ENCODE data around the gene WNT6. TPM values are rescaled to one million over a fixed set of nuclear protein-coding genes. Genes with fewer than 3 reads are reported as not detected.

The WNT6 gene
- total and polyA plus RNA-seq, 10 of the 15 experiments (the other 5 are each of a cell fraction or from before 2014, with no cell fraction given): 0.11 to 0.44 (median 0.22) TPM; not detected in 5

DNA sequence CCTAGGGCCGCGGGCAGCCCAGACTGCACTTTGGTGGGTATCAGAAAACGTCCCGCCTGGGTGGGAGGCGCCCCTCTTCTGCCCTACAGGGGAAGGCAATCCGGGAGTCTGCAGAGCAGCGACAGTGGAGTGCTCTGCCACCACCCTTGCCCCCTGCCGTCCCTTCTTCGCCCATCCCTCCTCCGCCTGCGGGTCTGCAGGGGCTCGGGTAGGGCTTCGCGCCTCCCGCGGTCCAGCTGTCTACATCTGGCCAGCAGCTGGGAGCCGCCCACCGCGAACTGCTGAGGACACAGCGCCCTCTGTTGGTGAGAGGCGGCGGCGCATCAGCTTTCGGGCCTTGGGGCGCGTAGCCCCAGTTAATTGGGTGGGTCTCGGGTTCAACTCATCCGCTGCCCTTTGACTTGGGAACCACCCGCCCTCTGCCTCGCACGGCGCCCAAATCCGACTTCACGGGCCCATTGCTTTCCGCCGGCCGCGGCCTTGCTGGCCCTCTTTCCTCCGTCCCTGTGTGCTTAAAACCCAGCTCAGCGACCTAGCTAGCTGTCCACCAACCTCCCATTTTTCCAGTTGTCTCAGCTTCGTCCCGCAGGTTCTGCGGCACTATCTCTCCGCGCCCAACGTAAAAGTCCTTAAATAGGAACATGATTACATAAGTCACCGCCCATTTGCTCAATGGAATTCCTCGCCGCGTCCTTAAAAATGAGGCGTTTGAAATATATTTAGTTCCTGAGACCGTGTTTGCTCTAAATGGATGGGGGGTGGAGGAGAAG is 38.7 kb downstream of the WNT6 start:
- RAD21 ChIA-PET (ENCODE audit: unreplicated experiment): interaction anchor here (0.7 to 9.5 kb wide), 28 partner anchors 10 to 608 kb away, joined by 3 to 871 read pairs (median 6); partner anchors contain the start of genes BCS1L, CDK5R2, WNT10A and ZNF142
- Histone ChIP-seq H3K36me3 (ENCODE audit: control insufficient read depth in 2 of 2, insufficient read depth in 2 of 2, low read length in 1 of 2) (no peaks in the 10 kb centered on the region), H3K27me3 (replicated peaks in 1 of 2; ENCODE audit: control insufficient read depth in 2 of 2, insufficient read depth in 2 of 2, low read length in 1 of 2) (no peaks in the 10 kb centered on the region), H3K27ac (ENCODE audit: control insufficient read depth, insufficient read depth) (peak overlapping the region; percentile 95; the same call in 1 of the 2 replicates), H4K20me1 (ENCODE audit: control insufficient read depth, insufficient read depth) (no peaks in the 10 kb centered on the region), H3K4me2 (ENCODE audit: control insufficient read depth, insufficient read depth) (peak overlapping the region; percentile 62), H3K9me3 (replicated peaks; ENCODE audit: control insufficient read depth, insufficient read depth, low read length) (no peaks in the 10 kb centered on the region), H3K4me1 (ENCODE audit: control insufficient read depth, insufficient read depth, low read length) (peaks cover 40% of the 10 kb centered on the region), H2AFZ (ENCODE audit: control insufficient read depth, low read depth, low read length) (peak overlapping the region; percentile 63; the same call in 1 of the 2 replicates), H3K9ac (ENCODE audit: control insufficient read depth, insufficient read depth, low read length) (peak overlapping the region; percentile 81), H3K79me2 (ENCODE audit: control insufficient read depth, insufficient read depth, low read length) (peaks cover 28% of the 10 kb centered on the region), H3K4me3 (peak overlapping the region; percentile 67; the same call in 1 of the 2 replicates)
- FAIRE-seq (no peak), DNase-seq (ENCODE audit: low read depth, low spot score) (no peak), ATAC-seq (peak; percentile 54)
- SMC1A ChIA-PET (ENCODE audit: uncharacterized antibody, unreplicated experiment): interaction anchor here (0.7 to 12.4 kb wide), 15 partner anchors 10 to 241 kb away, joined by 3 to 780 read pairs (median 5); partner anchors contain the start of genes BCS1L, WNT10A and ZNF142
- no TSS peak for BruUV-seq (replicated peaks)
- in situ Hi-C loops (cut with MboI) (no loop called here), intact Hi-C loops (cut with micrococcal nuclease; ENCODE audit: unreplicated experiment) (loop anchor here (1.0 kb wide), 2 partner anchors 22 to 45 kb away; no protein-coding TSS in a partner anchor)
- 12% methylated on average over 52 of the region's 52 CpGs for WGBS (ENCODE audit: insufficient coverage, insufficient replicate concordance, low lambda C conversion rate, missing lambda C conversion rate)
- CTCF ChIA-PET: interaction anchor here (0.5 to 22.2 kb wide), 35 partner anchors 9 to 611 kb away, joined by 3 to 1364 read pairs (median 4); partner anchors contain the start of genes BCS1L, CDK5R2, TTLL4 and WNT10A
- POLR2A ChIA-PET: interaction anchor here (0.5 to 10.2 kb wide), 7 partner anchors 12 to 380 kb away, joined by 3 to 360 read pairs (median 4); partner anchors contain the start of genes CFAP65 and WNT10A
- TF ChIP-seq FOS (IDR thresholded peaks at IDR 0.05; ENCODE audit: borderline replicate concordance, extremely low read depth, insufficient read length) (no peak), SPI1 (IDR thresholded peaks at IDR 0.05; ENCODE audit: borderline replicate concordance, insufficient read depth, low read depth, low read length) (no peak), JUNB (IDR thresholded peaks at IDR 0.05) (no peak), RAD51 (IDR thresholded peaks at IDR 0.05) (no peak), POLR2AphosphoS2 (IDR thresholded peaks at IDR 0.05; ENCODE audit: low read depth, low read length) (no peak), MXI1 (IDR thresholded peaks at IDR 0.05; ENCODE audit: low read depth, low read length) (no peak; the same call in 1 of the 2 replicates), RFX5 (IDR thresholded peaks at IDR 0.05; ENCODE audit: low read depth, low read length) (no peak), POU2F2 (IDR thresholded peaks at IDR 0.05; ENCODE audit: borderline replicate concordance, low read depth, low read length) (peak; percentile 57; the same call in 1 of the 3 replicates), TARDBP (IDR thresholded peaks at IDR 0.05; ENCODE audit: borderline replicate concordance) (no peak), KLF5 (IDR thresholded peaks at IDR 0.05; ENCODE audit: partially characterized antibody) (no peak), FOXK2 (IDR thresholded peaks at IDR 0.05) (no peak), RAD21 (IDR thresholded peaks at IDR 0.05; ENCODE audit: insufficient read depth, low read depth, low read length) (peak; percentile 94), LARP7 (IDR thresholded peaks at IDR 0.05) (no peak; the same call in 1 of the 2 replicates), FOXM1 (IDR thresholded peaks at IDR 0.05; ENCODE audit: low read depth, low read length) (no peak), WRNIP1 (IDR thresholded peaks at IDR 0.05; ENCODE audit: borderline replicate concordance, low read depth, low read length) (no peak), BHLHE40 (IDR thresholded peaks at IDR 0.05; ENCODE audit: borderline replicate concordance in 1 of 2, low read depth in 2 of 2, low read length in 1 of 2) (peak in 1 of 2 experiments; percentile 51; a peak in 3 of 4 replicates), NR2C1 (IDR thresholded peaks at IDR 0.05) (no peak), STAT1 (conservative IDR thresholded peaks at IDR 0.05) (peak; percentile 84; the same call in 1 of the 2 replicates)
- TF ChIP-seq, protein P1, sequence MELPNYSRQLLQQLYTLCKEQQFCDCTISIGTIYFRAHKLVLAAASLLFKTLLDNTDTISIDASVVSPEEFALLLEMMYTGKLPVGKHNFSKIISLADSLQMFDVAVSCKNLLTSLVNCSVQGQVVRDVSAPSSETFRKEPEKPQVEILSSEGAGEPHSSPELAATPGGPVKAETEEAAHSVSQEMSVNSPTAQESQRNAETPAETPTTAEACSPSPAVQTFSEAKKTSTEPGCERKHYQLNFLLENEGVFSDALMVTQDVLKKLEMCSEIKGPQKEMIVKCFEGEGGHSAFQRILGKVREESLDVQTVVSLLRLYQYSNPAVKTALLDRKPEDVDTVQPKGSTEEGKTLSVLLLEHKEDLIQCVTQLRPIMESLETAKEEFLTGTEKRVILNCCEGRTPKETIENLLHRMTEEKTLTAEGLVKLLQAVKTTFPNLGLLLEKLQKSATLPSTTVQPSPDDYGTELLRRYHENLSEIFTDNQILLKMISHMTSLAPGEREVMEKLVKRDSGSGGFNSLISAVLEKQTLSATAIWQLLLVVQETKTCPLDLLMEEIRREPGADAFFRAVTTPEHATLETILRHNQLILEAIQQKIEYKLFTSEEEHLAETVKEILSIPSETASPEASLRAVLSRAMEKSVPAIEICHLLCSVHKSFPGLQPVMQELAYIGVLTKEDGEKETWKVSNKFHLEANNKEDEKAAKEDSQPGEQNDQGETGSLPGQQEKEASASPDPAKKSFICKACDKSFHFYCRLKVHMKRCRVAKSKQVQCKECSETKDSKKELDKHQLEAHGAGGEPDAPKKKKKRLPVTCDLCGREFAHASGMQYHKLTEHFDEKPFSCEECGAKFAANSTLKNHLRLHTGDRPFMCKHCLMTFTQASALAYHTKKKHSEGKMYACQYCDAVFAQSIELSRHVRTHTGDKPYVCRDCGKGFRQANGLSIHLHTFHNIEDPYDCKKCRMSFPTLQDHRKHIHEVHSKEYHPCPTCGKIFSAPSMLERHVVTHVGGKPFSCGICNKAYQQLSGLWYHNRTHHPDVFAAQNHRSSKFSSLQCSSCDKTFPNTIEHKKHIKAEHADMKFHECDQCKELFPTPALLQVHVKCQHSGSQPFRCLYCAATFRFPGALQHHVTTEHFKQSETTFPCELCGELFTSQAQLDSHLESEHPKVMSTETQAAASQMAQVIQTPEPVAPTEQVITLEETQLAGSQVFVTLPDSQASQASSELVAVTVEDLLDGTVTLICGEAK (IDR thresholded peaks at IDR 0.05; ENCODE audit: borderline replicate concordance): no peak
